Stimulated activated naive CD8-positive, alpha-beta T cell treated with anti-CD3 and anti-CD28 coated beads, Interleukin-15, amount 100 ng/mL, for 72 hours (primary cell): Measurements from ENCODE around the gene ZCCHC24.

Source experiments
- ATAC-seq: fragments of 150-1000 bp; cut with Tn5 transposase; 2 replicates; pipeline ENCODE4 v1.10.0; 2021; ENCODE audit warnings: mild to moderate bottlenecking, moderate library complexity
- DNase-seq, 2 donors: peaks; one replicate each; pipeline ENCODE4 v3.0.0; 2021 to 2022
- H3K27ac Mint-ChIP-seq, 2 donors: one replicate each; pipeline ENCODE4 v1.8.0; 2022; ENCODE audit warnings: mild to moderate bottlenecking in 2 of 2, mixed read lengths in 2 of 2, moderate library complexity in 2 of 2
- H3K27me3 Mint-ChIP-seq: one replicate; pipeline ENCODE4 v1.8.0; 2022; ENCODE audit warnings: mixed read lengths
- H3K4me1 Mint-ChIP-seq: one replicate; pipeline ENCODE4 v1.8.0; 2022; ENCODE audit warnings: mild to moderate bottlenecking, mixed read lengths
- H3K4me3 Mint-ChIP-seq, 2 donors: one replicate each; pipeline ENCODE4 v1.8.0; 2022; ENCODE audit warnings: mild to moderate bottlenecking in 2 of 2, mixed read lengths in 2 of 2, moderate library complexity in 1 of 2
- H3K9me3 Mint-ChIP-seq, 2 donors: one replicate each; pipeline ENCODE4 v1.8.0; 2022; ENCODE audit warnings: mixed read lengths in 2 of 2

The ZCCHC24 gene

GRCh38 chr10:79375321-79376077 lies 69.9 kb downstream of the ZCCHC24 start:
- peaks cover 5% of the 10 kb centered on the region for H3K27me3 Mint-ChIP-seq
- H3K4me1 Mint-ChIP-seq, result peaks cover 5% of the 10 kb centered on the region
- ATAC-seq, result peak; percentile 27
- no peaks in the 10 kb centered on the region for H3K9me3 Mint-ChIP-seq
- H3K4me3 Mint-ChIP-seq, result no peak overlapping the region
- DNase-seq, result peak in 1 of 2 donors; percentile 6
- no peak overlapping the region for H3K27ac Mint-ChIP-seq

- DNase-seq (peak; percentile 63 to 71), ATAC-seq (peak; percentile 68)
- Mint-ChIP-seq H3K27ac (no peak overlapping the region), H3K9me3 (no peaks in the 10 kb centered on the region), H3K4me3 (no peak overlapping the region), H3K4me1 (peaks cover 5% of the 10 kb centered on the region), H3K27me3 (peaks cover 5% of the 10 kb centered on the region)
Measured at GRCh38 chr10:79374312-79375191, 70.9 kb downstream of the ZCCHC24 start.

GRCh38 chr10:79372871-79373270 lies 72.6 kb downstream of the ZCCHC24 start:
- H3K9me3 Mint-ChIP-seq, result no peaks in the 10 kb centered on the region
- peaks cover 5% of the 10 kb centered on the region for H3K27me3 Mint-ChIP-seq
- DNase-seq (peak in 1 of 2 donors; percentile 5), ATAC-seq (no peak)
- peaks cover 5% of the 10 kb centered on the region for H3K4me1 Mint-ChIP-seq
- H3K27ac Mint-ChIP-seq, result no peak overlapping the region
- no peak overlapping the region for H3K4me3 Mint-ChIP-seq

GRCh38 chr10:79367426-79368189 lies 77.8 kb downstream of the ZCCHC24 start:
- Mint-ChIP-seq H3K4me3 (no peak overlapping the region), H3K27me3 (no peaks in the 10 kb centered on the region), H3K9me3 (no peaks in the 10 kb centered on the region), H3K27ac (no peak overlapping the region), H3K4me1 (no peaks in the 10 kb centered on the region)
- no peak for DNase-seq
- ATAC-seq, result no peak

GRCh38 chr10:79361726-79362397 lies 83.6 kb downstream of the ZCCHC24 start:
- DNase-seq, result no peak
- Mint-ChIP-seq H3K4me1 (peaks cover 16% of the 10 kb centered on the region), H3K9me3 (no peaks in the 10 kb centered on the region), H3K27me3 (no peaks in the 10 kb centered on the region), H3K27ac (no peak overlapping the region), H3K4me3 (no peak overlapping the region)
- no peak for ATAC-seq

GRCh38 chr10:79360499-79361342 lies 84.7 kb downstream of the ZCCHC24 start:
- Mint-ChIP-seq H3K9me3 (no peaks in the 10 kb centered on the region), H3K27me3 (no peaks in the 10 kb centered on the region), H3K27ac (no peak overlapping the region), H3K4me3 (no peak overlapping the region), H3K4me1 (peaks cover 21% of the 10 kb centered on the region)
- DNase-seq, result no peak
- no peak for ATAC-seq

- DNase-seq (no peak), ATAC-seq (no peak)
- Mint-ChIP-seq H3K27me3 (no peaks in the 10 kb centered on the region), H3K4me1 (peaks cover 29% of the 10 kb centered on the region), H3K4me3 (no peak overlapping the region), H3K9me3 (no peaks in the 10 kb centered on the region), H3K27ac (no peak overlapping the region)
Measured at GRCh38 chr10:79359816-79360498, 85.5 kb downstream of the ZCCHC24 start.

- DNase-seq, result no peak
- H3K9me3 Mint-ChIP-seq, result no peaks in the 10 kb centered on the region
- ATAC-seq, result no peak
- no peak overlapping the region for H3K27ac Mint-ChIP-seq
- H3K4me1 Mint-ChIP-seq, result peaks cover 40% of the 10 kb centered on the region
- no peak overlapping the region for H3K4me3 Mint-ChIP-seq
- H3K27me3 Mint-ChIP-seq, result no peaks in the 10 kb centered on the region
Measured at GRCh38 chr10:79358811-79359210, 86.6 kb downstream of the ZCCHC24 start.

- no peak overlapping the region for H3K4me3 Mint-ChIP-seq
- no peak for DNase-seq
Measured at GRCh38 chr10:79357180-79357579, 88.2 kb downstream of the ZCCHC24 start.

GRCh38 chr10:79356104-79356503 lies 89.3 kb downstream of the ZCCHC24 start:
- Mint-ChIP-seq H3K4me1 (peaks cover 55% of the 10 kb centered on the region), H3K27me3 (no peaks in the 10 kb centered on the region), H3K9me3 (no peaks in the 10 kb centered on the region), H3K27ac (no peak overlapping the region), H3K4me3 (no peak overlapping the region)
- peak; percentile 52 for ATAC-seq
- DNase-seq, result no peak

More at GRCh38 chr10:79357180-79357579, 88.2 kb downstream of the ZCCHC24 start:
- H3K27me3 Mint-ChIP-seq, result no peaks in the 10 kb centered on the region
- peaks cover 57% of the 10 kb centered on the region for H3K4me1 Mint-ChIP-seq
- no peak overlapping the region for H3K27ac Mint-ChIP-seq
- ATAC-seq, result no peak
- no peaks in the 10 kb centered on the region for H3K9me3 Mint-ChIP-seq

- H3K4me1 Mint-ChIP-seq, result peaks cover 54% of the 10 kb centered on the region
- H3K9me3 Mint-ChIP-seq, result no peaks in the 10 kb centered on the region
- ATAC-seq (no peak), DNase-seq (no peak)
- H3K27ac Mint-ChIP-seq, result peak overlapping the region in 1 of 2 donors; percentile 43
- H3K27me3 Mint-ChIP-seq, result no peaks in the 10 kb centered on the region
- H3K4me3 Mint-ChIP-seq, result no peak overlapping the region
Measured at GRCh38 chr10:79355420-79356017, 89.9 kb downstream of the ZCCHC24 start.

GRCh38 chr10:79354615-79355014 lies 90.8 kb downstream of the ZCCHC24 start:
- Mint-ChIP-seq H3K4me3 (no peak overlapping the region), H3K27me3 (no peaks in the 10 kb centered on the region), H3K27ac (no peak overlapping the region), H3K4me1 (peaks cover 63% of the 10 kb centered on the region), H3K9me3 (no peaks in the 10 kb centered on the region)
- ATAC-seq (no peak), DNase-seq (no peak)

GRCh38 chr10:79354141-79354540 lies 91.3 kb downstream of the ZCCHC24 start:
- Mint-ChIP-seq H3K27me3 (no peaks in the 10 kb centered on the region), H3K4me3 (no peak overlapping the region), H3K27ac (no peak overlapping the region), H3K4me1 (peaks cover 68% of the 10 kb centered on the region), H3K9me3 (no peaks in the 10 kb centered on the region)
- peak; percentile 71 for ATAC-seq
- DNase-seq, result no peak
